Tibial artery (tissue), 4 donors: ENCODE measurements around the gene ORM2.

ENCODE experiments used
- DNase-seq, 2 donors: peaks; one replicate each; pipeline ENCODE4 v3.0.0-alpha.2; 2019
- H3K27ac ChIP-seq, 2 donors: fragments of 200-600 bp; sonication (generic) in 1 of 2; 1 replicate in 1 of 2; 2 replicates in 1 of 2; pipeline ENCODE4 v1.5.1; 2018 to 2019; ENCODE audit warnings: mild to moderate bottlenecking in 1 of 2
- H3K27me3 ChIP-seq, 2 donors: fragments of 200-600 bp; sonication (generic) in 1 of 2; one replicate each; pipeline versions ENCODE4 v1.5.1 to v1.6.0; 2016 to 2019
- H3K36me3 ChIP-seq, 3 donors: fragments of 200-600 bp; sonication (generic) in 2 of 3; one replicate each; pipeline ENCODE4 v1.5.1; 2016 to 2019; ENCODE audit warnings: mild to moderate bottlenecking in 2 of 3
- H3K4me1 ChIP-seq, 4 donors: fragments of 200-600 bp; sonication (generic) in 2 of 4; 1 replicate in 3 of 4; 2 replicates in 1 of 4; pipeline ENCODE4 v1.5.1; 2016 to 2019
- H3K4me3 ChIP-seq, 2 donors: fragments of 200-600 bp; sonication (generic) in 1 of 2; 1 replicate in 1 of 2; 2 replicates in 1 of 2; pipeline ENCODE4 v1.5.1; 2018 to 2019; ENCODE audit warnings: mild to moderate bottlenecking in 2 of 2
- H3K9me3 ChIP-seq, 3 donors: fragments of 200-600 bp; sonication (generic) in 1 of 3; one replicate each; pipeline ENCODE4 v1.5.1; 2016 to 2019
- CTCF ChIP-seq, 2 experiments: fragments of 200-600 bp in 1 of 2; fragments of 450-650 bp in 1 of 2; IDR thresholded peaks; one replicate each; pipeline ENCODE4 v1.5.1; 2017 to 2019; ENCODE audit warnings: antibody characterized with exemption in 2 of 2, mild to moderate bottlenecking in 1 of 2, moderate library complexity in 1 of 2
- intact Hi-C: fragments of 100-400 bp; cut with DNase I; formaldehyde crosslinking; loops from one replicate; pipeline ENCODE4 v1.15.0; 2023; ENCODE audit warnings: low total_unique reads

The ORM2 gene

GRCh38 chr9:114287001-114287762, 42.5 kb upstream of the ORM2 start:
- Histone ChIP-seq H3K4me1 (peaks cover 0 to 19% (median 10%) of the 10 kb centered on the region in 4 donors), H3K4me3 (no peak overlapping the region), H3K27me3 (no peaks in the 10 kb centered on the region), H3K36me3 (peaks cover 0 to 3% (median 0%) of the 10 kb centered on the region in 3 donors), H3K9me3 (no peaks in the 10 kb centered on the region), H3K27ac (no peak overlapping the region)
- peak; percentile 19 to 53 for DNase-seq
- TF ChIP-seq CTCF (IDR thresholded peaks at IDR 0.05) = no peak
- intact Hi-C loops = loop anchor here (10.0 kb wide), 1 partner anchor 202 kb away; no protein-coding TSS in a partner anchor

GRCh38 chr9:114287763-114288192, 41.9 kb upstream of the ORM2 start:
- no peak for TF ChIP-seq CTCF (IDR thresholded peaks at IDR 0.05)
- Histone ChIP-seq H3K4me1 (peaks cover 0 to 19% (median 10%) of the 10 kb centered on the region in 4 donors), H3K9me3 (no peaks in the 10 kb centered on the region), H3K4me3 (no peak overlapping the region), H3K27me3 (no peaks in the 10 kb centered on the region), H3K27ac (no peak overlapping the region), H3K36me3 (peaks cover 0 to 9% (median 0%) of the 10 kb centered on the region in 3 donors)
- intact Hi-C loops = loop anchor here (10.0 kb wide), 1 partner anchor 203 kb away; no protein-coding TSS in a partner anchor
- DNase-seq = peak in 1 of 2 donors; percentile 63

GRCh38 chr9:114288193-114289091, 41.2 kb upstream of the ORM2 start:
- H3K4me1 ChIP-seq = peaks cover 0 to 19% (median 10%) of the 10 kb centered on the region in 4 donors
- no peak overlapping the region for H3K27ac ChIP-seq
- no peaks in the 10 kb centered on the region for H3K27me3 ChIP-seq
- H3K36me3 ChIP-seq = peaks cover 0 to 9% (median 0%) of the 10 kb centered on the region in 3 donors
- intact Hi-C loops = loop anchor here (10.0 kb wide), 1 partner anchor 204 kb away; no protein-coding TSS in a partner anchor
- peak; percentile 15 to 63 for DNase-seq
- no peak for TF ChIP-seq CTCF (IDR thresholded peaks at IDR 0.05)
- no peak overlapping the region for H3K4me3 ChIP-seq
- H3K9me3 ChIP-seq = no peaks in the 10 kb centered on the region

- DNase-seq = peak; percentile 10 to 59
- Histone ChIP-seq H3K9me3 (no peaks in the 10 kb centered on the region), H3K36me3 (peaks cover 0 to 9% (median 0%) of the 10 kb centered on the region in 3 donors), H3K27me3 (no peaks in the 10 kb centered on the region), H3K27ac (no peak overlapping the region), H3K4me1 (peaks cover 0 to 19% (median 10%) of the 10 kb centered on the region in 4 donors), H3K4me3 (no peak overlapping the region)
- TF ChIP-seq CTCF (IDR thresholded peaks at IDR 0.05) = no peak
- intact Hi-C loops = loop anchor here (10.0 kb wide), 1 partner anchor 204 kb away; no protein-coding TSS in a partner anchor
Observed at GRCh38 chr9:114289106-114289505, 40.6 kb upstream of the ORM2 start.
